NCI-H510A (cell line): Measurements from ENCODE around the gene ZNF254.
"Not testable (repeated sequence)": the region's sequence is repeated elsewhere in the genome, so short reads cannot be mapped to it uniquely, and the experiment has no call there.

Experiments
- DNase-seq: peaks from one replicate; lab custom pipeline; 2025; lab: John Stamatoyannopoulos, UW

ZNF254 gene

DNA sequence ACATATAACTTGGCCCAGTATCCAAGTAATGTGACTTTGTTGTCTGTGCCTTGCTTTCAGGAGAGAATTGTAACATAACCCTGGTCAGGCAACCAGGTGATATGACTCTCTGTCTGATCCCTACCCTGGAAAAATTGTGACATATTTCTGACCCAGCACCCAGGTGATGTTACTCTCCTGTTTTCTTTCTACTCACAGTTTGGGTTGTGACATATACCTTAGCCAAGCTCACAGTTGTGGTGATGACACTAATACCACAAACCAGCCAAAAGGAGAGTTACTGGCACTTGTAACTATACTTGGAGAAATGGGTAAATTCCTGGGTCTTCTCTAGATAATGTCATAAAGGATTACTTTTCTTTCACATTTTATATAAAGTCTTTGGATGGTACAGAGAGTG, 14.3 kb upstream of the ZNF254 start:
- no peak for DNase-seq

DNA sequence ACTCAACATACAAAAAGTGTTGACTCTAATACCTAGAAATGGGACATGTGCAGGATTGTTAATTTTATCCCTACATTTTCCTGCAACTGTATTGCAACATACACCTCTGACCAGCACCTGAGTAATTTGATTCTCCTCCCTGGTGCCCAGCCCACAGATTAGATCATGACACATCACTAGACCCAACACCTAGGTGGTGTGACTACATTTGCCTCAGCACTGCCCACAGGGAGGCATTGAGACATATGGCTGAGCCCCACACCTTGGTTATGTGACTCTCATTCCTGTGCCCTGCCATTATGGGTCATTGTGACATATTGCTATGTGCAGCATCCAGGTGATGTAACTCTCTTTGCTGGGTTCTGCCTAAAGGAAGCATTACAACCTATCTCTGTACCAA, 13.2 kb upstream of the ZNF254 start:
- DNase-seq: no peak

DNA sequence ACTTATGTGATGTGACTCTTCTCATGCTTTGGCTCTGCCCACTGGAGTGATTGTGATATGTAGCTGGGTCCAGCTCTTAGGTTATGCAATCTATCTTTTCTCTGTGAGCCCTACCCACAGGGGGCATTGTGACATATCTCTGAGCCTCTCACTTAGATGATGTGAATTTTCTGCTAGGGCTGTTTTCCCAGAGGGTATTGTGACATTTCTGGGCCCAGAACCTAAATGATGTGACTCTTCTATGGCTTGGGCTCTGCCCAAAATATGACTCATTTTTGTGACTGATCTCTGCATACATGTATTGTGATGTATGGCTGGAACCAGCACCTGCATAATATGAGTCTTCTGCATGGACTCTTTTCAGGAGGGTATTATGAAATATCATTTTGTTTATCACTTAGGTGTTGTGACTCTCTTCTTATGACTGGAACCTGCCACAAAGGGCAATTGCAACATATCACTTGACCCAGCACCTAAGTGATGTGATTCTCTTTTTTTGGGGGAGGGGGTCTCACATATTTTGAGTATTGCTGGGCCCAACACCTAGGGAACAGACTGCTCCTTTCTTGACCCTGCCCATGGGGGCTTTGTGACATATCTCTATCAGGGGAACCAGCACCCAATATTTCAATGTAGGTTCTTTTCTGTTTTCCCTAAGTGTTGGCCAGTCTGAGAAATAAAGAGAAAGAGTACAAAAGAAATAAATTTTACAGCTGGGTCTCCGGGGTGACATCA, 12.1 kb upstream of the ZNF254 start:
- no peak for DNase-seq

DNA sequence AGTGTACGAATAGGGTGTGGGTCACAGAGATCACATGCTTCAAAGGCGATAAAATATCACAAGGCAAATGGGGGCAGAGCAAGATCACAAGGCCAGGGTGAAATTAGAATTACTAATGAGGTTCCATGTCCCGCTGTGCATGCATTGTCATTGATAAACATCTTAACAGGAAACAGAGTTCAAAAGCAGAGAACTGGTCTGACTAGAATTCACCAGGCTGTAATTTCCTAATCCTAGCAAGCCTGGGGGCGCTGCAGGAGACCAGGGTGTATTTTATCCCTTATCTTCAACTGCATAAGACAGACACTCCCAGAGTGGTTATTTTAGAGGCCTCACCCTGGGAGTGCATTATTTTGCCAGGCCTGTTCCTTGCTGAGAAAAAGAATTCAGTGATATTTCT, 11.5 kb upstream of the ZNF254 start:
- DNase-seq: not testable (repeated sequence)

DNA sequence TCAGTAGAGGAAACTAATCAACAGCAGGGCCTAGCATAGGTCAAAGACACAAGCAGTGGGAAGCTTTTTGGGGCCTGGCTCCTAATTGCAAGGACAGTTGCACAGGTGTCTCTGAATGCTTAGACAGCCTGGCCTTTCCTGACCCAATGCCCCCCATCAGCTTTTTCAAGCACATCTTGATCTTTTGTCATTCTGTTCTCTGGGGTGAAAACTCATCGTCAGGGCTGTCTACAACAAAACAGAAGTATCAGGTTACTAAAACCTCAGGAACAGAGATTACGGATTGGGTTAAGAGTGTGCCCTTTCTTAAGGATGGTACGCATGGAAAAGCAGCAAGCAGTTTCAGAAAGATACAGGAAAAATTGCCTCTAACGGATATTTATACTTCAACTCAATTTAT, 8.3 kb upstream of the ZNF254 start:
- no peak for DNase-seq

DNA sequence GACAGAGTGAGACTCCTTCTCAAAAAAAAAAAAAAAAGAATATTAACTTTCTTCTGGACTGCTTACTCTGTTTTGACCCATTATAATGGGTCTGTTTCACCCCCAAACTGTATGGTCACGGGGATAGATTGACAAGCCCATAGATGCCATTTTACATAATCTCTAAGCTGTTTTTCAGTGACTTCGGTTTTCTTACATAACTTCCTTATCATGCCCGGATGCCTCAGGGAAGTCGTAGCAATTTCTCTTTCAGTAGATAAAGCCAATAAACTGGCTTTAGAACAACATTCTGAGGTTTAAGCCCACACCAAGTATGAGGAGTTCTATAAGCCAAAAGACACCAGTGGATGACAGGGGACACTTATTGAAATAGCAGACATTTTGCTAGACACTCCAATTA, 5.9 kb upstream of the ZNF254 start:
- DNase-seq: no peak

DNA sequence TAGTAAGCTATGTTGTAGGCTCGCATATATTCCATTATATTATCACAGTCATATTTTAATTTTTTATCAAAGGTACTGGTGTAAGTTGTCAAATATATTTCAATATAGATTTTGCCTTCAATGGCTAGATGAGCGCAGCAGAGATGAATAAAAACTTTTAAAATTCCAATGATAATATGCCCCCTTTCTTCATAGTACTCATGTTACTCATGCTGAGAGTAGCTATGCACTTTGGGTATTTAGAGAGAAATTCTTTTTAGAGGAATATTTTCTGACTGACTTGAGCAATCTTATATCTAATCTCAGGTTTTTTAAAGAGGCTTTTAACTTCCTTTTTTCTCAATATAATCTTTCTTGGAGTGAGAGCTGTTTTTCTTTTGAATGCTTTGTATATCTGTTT, 11.4 kb downstream of the ZNF254 start:
- no peak for DNase-seq

DNA sequence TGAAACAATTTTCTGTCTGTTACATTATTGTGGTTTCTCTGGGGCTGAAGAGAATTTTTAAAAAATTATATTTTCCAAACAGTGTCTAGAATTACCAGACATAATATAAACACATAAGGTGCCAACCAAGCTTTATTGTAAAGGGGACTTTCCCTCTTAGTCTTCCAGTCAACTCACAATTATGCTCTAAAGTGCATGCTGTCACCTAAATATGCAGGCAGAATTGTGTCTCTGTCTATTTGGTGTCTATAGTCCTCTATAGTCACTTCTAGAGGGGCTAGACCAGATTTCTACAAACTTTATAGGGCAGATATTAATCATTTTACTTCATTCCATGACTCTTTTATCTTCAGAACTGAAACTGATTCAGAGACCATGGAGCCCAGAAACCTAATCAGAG, 12.8 kb downstream of the ZNF254 start:
- DNase-seq: no peak

DNA sequence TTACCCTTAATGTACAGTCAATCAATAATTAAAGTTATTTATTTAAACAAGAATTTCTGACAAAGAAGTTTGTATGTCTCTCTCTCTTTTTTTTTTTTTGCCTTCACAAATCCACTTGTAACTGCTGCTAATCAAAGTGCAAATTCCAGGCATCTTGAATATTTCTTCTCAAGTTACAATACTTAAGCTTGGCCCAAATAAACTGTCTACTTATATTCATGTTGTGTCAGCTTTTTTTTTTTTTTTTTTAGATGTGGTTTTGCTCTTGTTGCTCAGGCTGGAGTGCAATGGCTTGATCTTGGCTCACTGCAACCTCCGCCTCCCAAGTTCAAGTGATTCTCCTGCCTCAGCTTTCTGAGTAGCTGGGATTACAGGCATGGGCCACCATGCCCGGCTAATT, 13.6 kb downstream of the ZNF254 start:
- not testable (repeated sequence) for DNase-seq

DNA sequence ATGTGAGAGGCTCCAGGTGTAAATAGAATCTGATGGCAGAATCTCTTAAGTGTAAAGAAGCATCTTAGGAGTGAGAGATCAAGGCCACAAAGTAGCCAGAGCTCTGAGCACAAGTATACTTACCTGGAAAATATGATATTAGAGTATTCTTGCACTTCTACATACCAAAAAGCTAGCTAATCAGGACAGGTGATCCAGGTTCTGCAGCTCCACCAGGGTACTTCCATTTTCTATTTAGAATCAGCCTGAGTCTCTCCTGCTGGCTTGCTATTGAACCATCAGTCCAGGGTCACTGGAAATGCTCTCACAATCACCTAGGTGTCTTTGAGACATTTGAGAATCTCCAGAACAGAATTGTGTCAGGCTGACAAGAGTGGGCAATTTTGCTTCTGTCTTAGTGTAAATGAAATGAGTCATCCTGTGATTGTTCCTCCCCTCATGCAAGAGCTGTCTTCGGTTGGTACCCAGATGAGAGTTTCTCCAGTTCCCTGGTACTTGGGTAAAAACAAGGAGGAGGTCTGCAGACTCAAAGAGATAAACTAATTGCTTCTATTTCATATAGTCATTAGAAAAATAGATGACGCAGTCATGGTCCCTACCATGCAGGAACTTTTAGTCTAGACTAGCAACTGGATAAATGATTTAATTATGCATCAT, 14.6 kb downstream of the ZNF254 start:
- no peak for DNase-seq

DNA sequence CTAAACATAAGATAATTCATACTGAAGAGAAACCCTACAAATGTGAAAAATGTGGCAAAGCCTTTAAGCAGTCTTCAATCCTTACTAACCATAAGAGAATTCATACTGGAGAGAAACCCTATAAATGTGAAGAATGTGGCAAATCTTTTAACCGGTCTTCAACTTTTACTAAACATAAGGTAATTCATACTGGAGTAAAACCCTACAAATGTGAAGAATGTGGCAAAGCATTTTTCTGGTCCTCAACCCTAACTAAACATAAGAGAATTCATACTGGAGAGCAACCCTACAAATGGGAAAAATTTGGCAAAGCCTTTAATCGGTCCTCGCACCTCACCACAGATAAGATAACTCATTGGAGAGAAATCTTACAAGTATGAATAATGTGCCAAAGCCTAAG, 40.6 kb downstream of the ZNF254 start:
- no peak for DNase-seq

DNA sequence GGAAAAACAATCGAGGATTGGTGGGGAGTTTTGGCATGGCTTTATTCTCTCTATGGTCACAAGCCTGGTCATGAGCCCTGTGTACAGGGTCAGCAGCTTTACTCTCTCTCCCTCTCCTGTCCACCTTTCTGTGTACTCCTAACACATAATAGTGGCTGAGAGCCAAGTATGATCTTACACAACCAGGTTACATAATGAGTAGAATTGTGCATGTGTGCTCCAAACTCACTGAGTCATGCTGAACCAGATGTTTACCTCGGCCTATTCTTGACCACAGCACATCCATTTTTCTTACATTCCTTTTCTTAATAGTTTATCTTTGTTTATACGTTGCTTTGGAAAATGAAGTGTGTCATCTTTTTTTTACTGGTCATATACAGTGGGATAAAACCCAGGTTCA, 53.1 kb downstream of the ZNF254 start:
- no peak for DNase-seq

DNA sequence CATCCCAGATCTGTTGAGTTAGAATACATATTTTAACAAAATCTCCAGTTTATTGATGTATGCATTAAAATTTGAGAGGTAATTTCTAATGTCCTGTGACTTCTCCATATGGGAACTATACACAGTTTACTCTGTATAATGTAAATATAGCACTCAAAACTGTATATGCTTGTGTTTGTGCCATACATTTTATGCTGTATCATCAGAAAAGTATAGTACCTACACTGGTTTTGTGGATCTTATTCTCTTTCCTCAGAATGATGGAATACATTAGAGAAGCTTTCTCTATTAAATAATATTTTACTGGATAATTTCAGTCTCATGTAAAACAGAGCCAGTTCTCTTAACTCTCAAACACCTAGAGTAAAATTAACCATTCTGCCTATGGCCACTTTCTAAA, 53.6 kb downstream of the ZNF254 start:
- no peak for DNase-seq

DNA sequence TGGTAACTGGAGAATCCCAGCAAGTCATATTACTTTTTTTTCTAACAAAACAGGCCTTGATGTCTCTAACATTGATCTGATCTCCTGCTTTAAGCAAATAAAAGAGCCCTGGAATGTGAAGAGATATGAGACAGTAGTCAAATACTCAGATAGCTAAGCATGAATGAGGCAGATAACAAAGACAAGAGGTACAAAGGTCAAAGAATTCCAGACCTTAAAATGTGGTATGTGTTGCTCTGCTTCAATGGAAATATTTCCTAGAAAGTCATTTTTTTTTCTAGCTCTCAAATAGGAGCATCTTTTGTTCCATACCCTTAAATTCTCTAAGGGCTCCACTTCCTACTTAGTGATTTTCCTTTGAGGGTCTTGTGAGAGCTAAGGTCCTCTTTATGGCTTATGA, 54.6 kb downstream of the ZNF254 start:
- DNase-seq: no peak

DNA sequence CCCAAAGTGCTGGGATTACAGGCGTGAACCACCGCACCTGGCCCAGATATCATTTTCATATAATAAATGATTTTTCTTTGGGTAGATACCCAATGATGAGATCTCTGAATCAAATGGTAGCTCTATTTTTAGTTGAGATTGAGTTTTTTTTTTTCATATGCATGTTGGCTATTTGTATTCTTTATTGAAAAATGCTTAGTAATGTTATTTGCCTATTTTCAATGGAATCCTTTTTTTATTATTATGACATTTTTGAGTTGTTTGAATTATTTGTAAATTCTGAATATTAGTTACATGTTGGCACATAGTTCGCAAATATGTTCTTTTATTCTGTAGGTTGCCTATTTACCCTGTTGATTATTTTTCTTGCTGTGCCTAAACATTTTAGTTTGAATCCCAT, 55.8 kb downstream of the ZNF254 start:
- DNase-seq: no peak

DNA sequence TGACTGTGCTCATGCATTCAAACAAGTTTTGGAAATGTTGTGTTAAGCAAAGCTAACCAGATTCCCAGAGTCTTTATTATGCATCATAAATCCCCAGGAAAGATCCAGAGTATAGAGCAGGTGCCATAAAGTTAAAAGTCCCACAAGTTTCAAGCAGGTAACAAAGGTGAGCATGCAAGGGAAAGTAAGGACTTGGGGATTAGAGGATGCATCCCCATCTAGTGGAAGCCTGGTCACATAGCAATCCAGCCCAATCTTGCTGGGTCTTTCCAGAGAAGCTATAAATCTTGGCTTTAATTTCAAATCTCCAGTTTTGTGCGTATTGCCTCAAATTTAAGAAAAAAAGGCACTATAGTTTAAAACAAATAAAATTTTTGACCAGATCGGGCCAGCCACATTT, 72.7 kb downstream of the ZNF254 start:
- no peak for DNase-seq

DNA sequence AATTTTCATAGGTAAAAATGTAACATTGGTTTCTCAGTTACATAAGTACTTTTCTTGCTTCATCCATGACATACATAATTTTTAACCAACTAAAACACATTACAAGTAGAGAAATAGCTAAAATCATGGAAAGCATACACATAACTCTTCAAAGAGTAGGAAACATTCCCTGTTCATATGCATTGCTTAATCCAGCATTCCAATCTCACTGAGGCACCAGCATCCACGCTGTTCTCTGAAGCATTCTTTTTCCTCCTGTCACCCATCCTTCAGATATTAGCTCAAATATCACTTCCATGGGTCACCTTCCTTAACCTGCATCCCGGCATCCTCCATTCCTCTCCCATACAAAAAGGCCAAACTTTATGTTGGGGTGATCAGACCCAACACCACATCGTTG, 79.1 kb downstream of the ZNF254 start:
- DNase-seq: no peak

DNA sequence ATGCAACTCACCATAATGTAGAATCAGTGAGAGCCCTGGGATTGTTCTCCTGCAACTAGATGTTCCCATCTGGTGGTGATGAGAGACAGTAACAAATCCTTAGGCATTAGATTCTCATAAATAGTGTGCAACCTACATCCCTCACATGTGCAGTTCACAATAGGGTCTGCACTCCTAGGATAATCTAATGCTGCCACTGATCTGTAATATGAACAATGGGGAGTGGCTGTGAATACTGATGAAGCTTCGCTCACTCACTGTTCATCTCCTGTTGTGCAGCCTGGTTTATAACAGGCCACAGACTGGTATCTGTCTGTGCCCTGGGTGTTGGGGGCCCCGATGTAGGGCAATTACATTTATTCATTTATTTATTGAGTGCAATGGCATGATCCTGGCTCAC, 86.9 kb downstream of the ZNF254 start:
- DNase-seq: no peak

DNA sequence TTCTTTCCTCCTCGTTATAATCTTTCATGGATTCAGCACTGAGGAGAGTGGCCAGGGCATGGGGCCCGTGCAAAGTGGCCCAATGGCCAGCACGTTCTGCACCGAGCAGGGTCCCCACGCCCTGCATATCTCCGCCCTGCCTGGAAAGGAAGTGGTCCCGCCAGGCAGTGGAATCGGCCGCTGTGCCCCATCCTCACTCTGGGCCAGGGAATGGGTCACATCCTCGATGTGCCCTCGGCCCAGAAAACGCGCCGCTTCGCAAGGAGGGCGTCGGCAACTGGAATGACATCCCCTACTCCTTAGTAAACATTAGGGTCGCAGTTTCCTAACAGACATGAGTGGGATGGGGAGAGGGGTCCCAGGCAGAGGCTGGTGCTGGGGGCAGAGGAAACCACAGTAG, 90.7 kb downstream of the ZNF254 start:
- no peak for DNase-seq

DNA sequence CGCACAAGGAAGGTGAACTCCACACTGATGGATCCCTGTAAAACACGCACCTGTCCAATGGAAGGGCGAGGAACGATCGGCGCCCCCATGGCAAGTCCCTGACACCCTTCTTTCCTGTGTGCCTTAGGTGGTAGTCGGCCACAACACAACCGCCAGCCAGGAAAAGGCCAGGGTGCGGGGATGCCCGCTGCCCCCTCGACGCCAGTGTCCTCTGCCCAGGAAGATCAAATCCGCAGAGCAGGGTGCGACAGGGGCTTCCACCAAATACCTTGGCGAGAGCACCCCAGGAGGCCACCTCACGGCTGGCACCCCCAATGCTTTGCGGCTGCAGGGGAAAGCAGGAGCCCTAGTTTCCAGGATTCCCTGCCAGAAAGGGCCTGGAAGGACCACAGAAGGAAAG, 91.2 kb downstream of the ZNF254 start:
- no peak for DNase-seq
